GM23338 (cell line): ENCODE results near the gene EIF3A. TPM values are rescaled to one million over a fixed set of nuclear protein-coding genes. Genes with fewer than 3 reads are reported as not detected.

Experiments used
- ATAC-seq: fragments of 200-7000 bp; cut with Tn5 transposase; 3 replicates; pipeline ENCODE4 v1.9.1; 2020
- DNase-seq: peaks from one replicate; pipeline ENCODE4 v3.0.0-alpha.2; 2015; ENCODE audit warnings: low spot score
- H2AFZ ChIP-seq: fragments of 200-600 bp; sonication (generic); 2 replicates; pipeline ENCODE4 v1.8.0; 2016; ENCODE audit warnings: antibody characterized with exemption, mild to moderate bottlenecking, moderate library complexity
- H3F3A ChIP-seq: fragments of 200-600 bp; sonication (generic); replicated peaks from 2 replicates; pipeline ENCODE4 v1.8.0; 2017; ENCODE audit warnings: antibody characterized with exemption, mixed run types, low read depth
- H3K27ac ChIP-seq: fragments of 200-600 bp; sonication (generic); 2 replicates; pipeline ENCODE4 v1.6.1; 2016; ENCODE audit warnings: low read depth
- H3K27me3 ChIP-seq: fragments of 200-600 bp; sonication (generic); 2 replicates; pipeline ENCODE4 v1.8.0; 2016; ENCODE audit warnings: mild to moderate bottlenecking, mixed run types, moderate library complexity; ENCODE audit not compliant: insufficient read depth
- H3K36me3 ChIP-seq: fragments of 200-600 bp; sonication (generic); 2 replicates; pipeline ENCODE4 v1.8.0; 2016; ENCODE audit warnings: mild to moderate bottlenecking; ENCODE audit not compliant: insufficient read depth
- H3K4me1 ChIP-seq: fragments of 200-600 bp; sonication (generic); 2 replicates; pipeline ENCODE4 v1.8.0; 2016; ENCODE audit warnings: mild to moderate bottlenecking, moderate library complexity; ENCODE audit not compliant: insufficient read depth
- H3K4me2 ChIP-seq: fragments of 200-600 bp; sonication (generic); 2 replicates; pipeline ENCODE4 v1.7.1; 2017; ENCODE audit warnings: mixed run types
- H3K4me3 ChIP-seq: fragments of 200-600 bp; sonication (generic); 2 replicates; pipeline ENCODE4 v1.6.1; 2016; ENCODE audit warnings: mixed run types
- H3K79me2 ChIP-seq: fragments of 200-600 bp; sonication (generic); replicated peaks from 2 replicates; pipeline ENCODE4 v1.8.0; 2017; ENCODE audit warnings: mild to moderate bottlenecking; ENCODE audit not compliant: insufficient read depth
- H3K9me2 ChIP-seq: fragments of 200-600 bp; sonication (generic); 2 replicates; pipeline ENCODE4 v1.8.0; 2017; ENCODE audit not compliant: insufficient read depth
- H4K20me1 ChIP-seq: fragments of 200-600 bp; sonication (generic); replicated peaks from 2 replicates; pipeline ENCODE4 v1.8.0; 2017; ENCODE audit warnings: mild to moderate bottlenecking; ENCODE audit not compliant: insufficient read depth
- H3K27ac Mint-ChIP-seq: 2 replicates; pipeline ENCODE4 v1.8.0; 2020; ENCODE audit warnings: inconsistent platforms, mild to moderate bottlenecking, moderate library complexity, mixed read lengths
- H3K27me3 Mint-ChIP-seq: 3 replicates; pipeline ENCODE4 v1.8.0; 2022; ENCODE audit warnings: low read depth, mild to moderate bottlenecking, moderate library complexity, mixed read lengths, inconsistent platforms; ENCODE audit not compliant: insufficient read depth, poor library complexity
- H3K36me3 Mint-ChIP-seq: 3 replicates; pipeline ENCODE4 v1.8.0; 2021; ENCODE audit warnings: low read depth, mild to moderate bottlenecking, inconsistent platforms, moderate library complexity, mixed read lengths
- H3K4me1 Mint-ChIP-seq: 3 replicates; pipeline ENCODE4 v1.8.0; 2020; ENCODE audit warnings: mild to moderate bottlenecking, inconsistent platforms, mixed read lengths
- H3K4me3 Mint-ChIP-seq: 3 replicates; pipeline ENCODE4 v1.8.0; 2021; ENCODE audit warnings: moderate library complexity, mild to moderate bottlenecking, inconsistent platforms, mixed read lengths
- H3K9me3 Mint-ChIP-seq: 3 replicates; pipeline ENCODE4 v1.8.0; 2020; ENCODE audit warnings: moderate library complexity, mild to moderate bottlenecking, inconsistent platforms, mixed read lengths
- CREB1 ChIP-seq: fragments of 250-450 bp; sonication (Bioruptor Pico); IDR thresholded peaks from 2 replicates; pipeline ENCODE4 v1.5.0; 2020; ENCODE audit warnings: low read depth, mild to moderate bottlenecking, moderate library complexity
- JUNB ChIP-seq: IDR thresholded peaks from one replicate; pipeline ENCODE4 v1.6.1; 2016; ENCODE audit warnings: antibody characterized with exemption; ENCODE audit not compliant: unreplicated experiment
- NANOG ChIP-seq: IDR thresholded peaks from 2 replicates; pipeline ENCODE4 v1.6.1; 2016; ENCODE audit warnings: antibody characterized with exemption, borderline replicate concordance
- POLR2AphosphoS5 ChIP-seq: IDR thresholded peaks from 2 replicates; pipeline ENCODE4 v1.6.1; 2016; ENCODE audit warnings: antibody characterized with exemption, low read depth
- REST ChIP-seq: IDR thresholded peaks from one replicate; pipeline ENCODE4 v1.6.1; 2018; ENCODE audit warnings: antibody characterized with exemption; ENCODE audit not compliant: unreplicated experiment
- STAT1 ChIP-seq: IDR thresholded peaks from one replicate; pipeline ENCODE4 v1.6.1; 2016; ENCODE audit warnings: antibody characterized with exemption; ENCODE audit not compliant: unreplicated experiment
- ZNF114 ChIP-seq: fragments of 250-450 bp; sonication (Bioruptor Pico); IDR thresholded peaks from 2 replicates; pipeline ENCODE4 v1.5.0; 2020; ENCODE audit warnings: mild to moderate bottlenecking, moderate library complexity
- ZNF331 ChIP-seq: fragments of 250-450 bp; sonication (Bioruptor Pico); IDR thresholded peaks from 2 replicates; pipeline ENCODE4 v1.5.0; 2020; ENCODE audit warnings: low read depth, mild to moderate bottlenecking, moderate library complexity
- ZNF462 ChIP-seq: fragments of 250-450 bp; sonication (Bioruptor Pico); IDR thresholded peaks from 2 replicates; pipeline ENCODE4 v1.5.0; 2020; ENCODE audit warnings: mild to moderate bottlenecking, moderate library complexity
- polyA plus RNA-seq: library from polyadenylated mRNA; unstranded; fragments of >200 nt; fragmentation: Nextera tagmentation; extraction: Ambion mirVana; gene quantifications from 2 replicates; pipeline ENCODE4 v1.2.1, GENCODE V29; 2016
- total RNA-seq: library from RNA; depleted of rRNA; stranded (reverse); fragments of >200 nt; shearing (Covaris generic); gene quantifications from 2 replicates; pipeline ENCODE4 v1.2.3, GENCODE V29; 2014
- TF ChIP-seq, protein P1 (sequence below), 2 experiments: fragments of 200-600 bp in 1 of 2; sonication (generic) in 1 of 2; conservative IDR thresholded peaks; 2 replicates each; pipeline versions ENCODE4 v1.5.1 to v1.6.1; 2016 to 2017; ENCODE audit warnings: antibody characterized with exemption in 2 of 2, low read depth in 2 of 2, mild to moderate bottlenecking in 2 of 2, moderate library complexity in 1 of 2

Gene EIF3A
- total and polyA plus RNA-seq, 2 experiments from 2014 or later = 152 to 170 TPM

- TF ChIP-seq, protein P1, sequence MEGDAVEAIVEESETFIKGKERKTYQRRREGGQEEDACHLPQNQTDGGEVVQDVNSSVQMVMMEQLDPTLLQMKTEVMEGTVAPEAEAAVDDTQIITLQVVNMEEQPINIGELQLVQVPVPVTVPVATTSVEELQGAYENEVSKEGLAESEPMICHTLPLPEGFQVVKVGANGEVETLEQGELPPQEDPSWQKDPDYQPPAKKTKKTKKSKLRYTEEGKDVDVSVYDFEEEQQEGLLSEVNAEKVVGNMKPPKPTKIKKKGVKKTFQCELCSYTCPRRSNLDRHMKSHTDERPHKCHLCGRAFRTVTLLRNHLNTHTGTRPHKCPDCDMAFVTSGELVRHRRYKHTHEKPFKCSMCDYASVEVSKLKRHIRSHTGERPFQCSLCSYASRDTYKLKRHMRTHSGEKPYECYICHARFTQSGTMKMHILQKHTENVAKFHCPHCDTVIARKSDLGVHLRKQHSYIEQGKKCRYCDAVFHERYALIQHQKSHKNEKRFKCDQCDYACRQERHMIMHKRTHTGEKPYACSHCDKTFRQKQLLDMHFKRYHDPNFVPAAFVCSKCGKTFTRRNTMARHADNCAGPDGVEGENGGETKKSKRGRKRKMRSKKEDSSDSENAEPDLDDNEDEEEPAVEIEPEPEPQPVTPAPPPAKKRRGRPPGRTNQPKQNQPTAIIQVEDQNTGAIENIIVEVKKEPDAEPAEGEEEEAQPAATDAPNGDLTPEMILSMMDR (conservative IDR thresholded peaks at IDR 0.05; ENCODE audit: low read depth in 2 of 2) = no peak
- TF ChIP-seq ZNF462 (CRISPR knock-in tag) = no peak
- no peak for TF ChIP-seq NANOG
Observed at GRCh38 chr10:119087271-119087882, 6.8 kb upstream of the EIF3A start (continued).

- Mint-ChIP-seq H3K4me1 (peaks cover 6% of the 10 kb centered on the region), H3K4me3 (no peak overlapping the region), H3K27ac (no peak overlapping the region), H3K27me3 (peaks cover 7% of the 10 kb centered on the region), H3K9me3 (no peaks in the 10 kb centered on the region), H3K36me3 (peaks cover 1% of the 10 kb centered on the region)
- Histone ChIP-seq H3K36me3 (no peaks in the 10 kb centered on the region), H3K4me3 (no peak overlapping the region), H3F3A (no peaks in the 10 kb centered on the region), H3K4me2 (no peak overlapping the region), H4K20me1 (peaks cover under 1% of the 10 kb centered on the region; the same call in 1 of the 2 replicates), H3K9me2 (no peaks in the 10 kb centered on the region), H3K4me1 (no peaks in the 10 kb centered on the region), H3K79me2 (peaks cover 8% of the 10 kb centered on the region), H3K27me3 (no peaks in the 10 kb centered on the region), H2AFZ (no peak overlapping the region), H3K27ac (no peak overlapping the region)
- TF ChIP-seq, protein P1 (conservative IDR thresholded peaks at IDR 0.05; ENCODE audit: low read depth in 2 of 2) = no peak
- no peak for TF ChIP-seq STAT1
- no peak for TF ChIP-seq ZNF331
- TF ChIP-seq CREB1 = no peak
- TF ChIP-seq JUNB = no peak
- TF ChIP-seq ZNF114 (CRISPR knock-in tag) = no peak
- TF ChIP-seq REST = no peak
- TF ChIP-seq POLR2AphosphoS5 = no peak
- DNase-seq (no peak), ATAC-seq (no peak)
Observed at GRCh38 chr10:119084896-119085295, 4.3 kb upstream of the EIF3A start.
